ENCODE measurements around the gene MSMO1. TPM values are rescaled to one million over a fixed set of nuclear protein-coding genes. Genes with fewer than 3 reads are reported as not detected.

MSMO1 gene
- total RNA-seq, 1 experiment from 2014 or later, result 80.4 TPM

GRCh38 chr4:165368114-165368513 lies 40.6 kb downstream of the MSMO1 start:
- ChIA-PET CTCF (interaction anchor here (0.7 kb wide), 1 partner anchor 255 kb away, joined by 3 read pairs; the partner anchor contains the start of gene TMEM192), POLR2A (interaction anchor here (0.7 to 1.2 kb wide), 2 partner anchors 11 to 48 kb away, joined by 3 read pairs; partner anchors contain the start of gene CPE)
- DNase-seq (ENCODE audit: unreplicated experiment), result no peak
- no peak for TF ChIP-seq CTCF (IDR thresholded peaks at IDR 0.05; ENCODE audit: unreplicated experiment)
- H3K36me3 Mint-ChIP-seq (ENCODE audit: insufficient read depth, unreplicated experiment), result peaks cover 6% of the 10 kb centered on the region
- H3K4me1 Mint-ChIP-seq (ENCODE audit: insufficient read depth, unreplicated experiment), result peaks cover 21% of the 10 kb centered on the region
- no peak overlapping the region for H3K4me3 Mint-ChIP-seq (ENCODE audit: unreplicated experiment)
- no TSS peak for BruUV-seq (replicated peaks)
- H3K9me3 Mint-ChIP-seq (ENCODE audit: unreplicated experiment), result no peaks in the 10 kb centered on the region
- no peaks in the 10 kb centered on the region for H3K27me3 Mint-ChIP-seq (ENCODE audit: insufficient read depth, unreplicated experiment)
- peak overlapping the region; percentile 51 for H3K27ac Mint-ChIP-seq (ENCODE audit: low read depth, unreplicated experiment)
- intact Hi-C loops (cut with micrococcal nuclease), result loop anchor here (2.0 kb wide), 1 partner anchor 41 kb away; the partner anchor contains the start of gene MSMO1

DNA sequence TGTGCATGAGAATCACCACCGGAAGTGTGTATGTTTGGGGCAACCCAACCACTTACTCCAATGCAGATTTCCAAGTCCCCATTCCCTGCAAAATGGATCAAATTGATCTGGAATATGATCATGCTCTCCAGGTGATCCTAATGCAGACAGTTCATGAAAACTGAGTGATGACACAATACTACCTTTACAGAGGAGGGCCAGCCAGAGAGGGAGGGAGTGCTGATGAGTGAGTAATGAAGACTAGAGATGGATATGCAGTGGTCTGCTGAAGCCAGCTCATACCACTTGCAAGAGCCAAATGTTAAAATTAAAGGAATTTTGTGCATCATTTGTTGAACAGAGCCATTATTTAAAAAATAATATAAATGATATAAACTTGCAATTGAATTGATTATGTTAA lies 41.1 kb downstream of the MSMO1 start:
- peak; percentile 48 for DNase-seq (ENCODE audit: unreplicated experiment)
- Mint-ChIP-seq H3K27ac (ENCODE audit: low read depth, unreplicated experiment) (peak overlapping the region; percentile 51), H3K27me3 (ENCODE audit: insufficient read depth, unreplicated experiment) (no peaks in the 10 kb centered on the region), H3K9me3 (ENCODE audit: unreplicated experiment) (no peaks in the 10 kb centered on the region), H3K36me3 (ENCODE audit: insufficient read depth, unreplicated experiment) (peaks cover 6% of the 10 kb centered on the region), H3K4me3 (ENCODE audit: unreplicated experiment) (no peak overlapping the region), H3K4me1 (ENCODE audit: insufficient read depth, unreplicated experiment) (peaks cover 21% of the 10 kb centered on the region)
- no TSS peak for BruUV-seq (replicated peaks)
- ChIA-PET CTCF (interaction anchor here (0.7 kb wide), 1 partner anchor 23 kb away, joined by 4 read pairs; no protein-coding TSS in a partner anchor), POLR2A (interaction anchor here (0.7 to 1.2 kb wide), 5 partner anchors 9 to 92 kb away, joined by 3 read pairs; partner anchors contain the start of gene CPE)
- intact Hi-C loops (cut with micrococcal nuclease), result loop anchor here (2.0 kb wide), 1 partner anchor 42 kb away; the partner anchor contains the start of gene MSMO1
- TF ChIP-seq CTCF (IDR thresholded peaks at IDR 0.05; ENCODE audit: unreplicated experiment), result no peak

- CTCF ChIA-PET, result no interaction called here
- no peaks in the 10 kb centered on the region for H3K9me3 Mint-ChIP-seq (ENCODE audit: unreplicated experiment)
- no peaks in the 10 kb centered on the region for H3K27me3 Mint-ChIP-seq (ENCODE audit: insufficient read depth, unreplicated experiment)
- H3K27ac Mint-ChIP-seq (ENCODE audit: low read depth, unreplicated experiment), result no peak overlapping the region
- intact Hi-C loops (cut with micrococcal nuclease), result loop anchor here (2.0 kb wide), 1 partner anchor 43 kb away; the partner anchor contains the start of gene MSMO1
- H3K4me3 Mint-ChIP-seq (ENCODE audit: unreplicated experiment), result no peak overlapping the region
- peak; percentile 94 for DNase-seq (ENCODE audit: unreplicated experiment)
- POLR2A ChIA-PET, result interaction anchor here (0.7 to 1.5 kb wide), 6 partner anchors 9 to 42 kb away, joined by 3 to 6 read pairs (median 3); partner anchors contain the start of genes CPE and MSMO1
- peaks cover 21% of the 10 kb centered on the region for H3K4me1 Mint-ChIP-seq (ENCODE audit: insufficient read depth, unreplicated experiment)
- peaks cover 6% of the 10 kb centered on the region for H3K36me3 Mint-ChIP-seq (ENCODE audit: insufficient read depth, unreplicated experiment)
- TF ChIP-seq CTCF (IDR thresholded peaks at IDR 0.05; ENCODE audit: unreplicated experiment), result no peak
- no TSS peak for BruUV-seq (replicated peaks)
Measured at GRCh38 chr4:165369522-165369921, 42.1 kb downstream of the MSMO1 start.

- CTCF ChIA-PET, result no interaction called here
- Mint-ChIP-seq H3K9me3 (ENCODE audit: unreplicated experiment) (no peaks in the 10 kb centered on the region), H3K4me3 (ENCODE audit: unreplicated experiment) (no peak overlapping the region), H3K27me3 (ENCODE audit: insufficient read depth, unreplicated experiment) (no peaks in the 10 kb centered on the region), H3K36me3 (ENCODE audit: insufficient read depth, unreplicated experiment) (peaks cover 6% of the 10 kb centered on the region), H3K4me1 (ENCODE audit: insufficient read depth, unreplicated experiment) (peaks cover 21% of the 10 kb centered on the region), H3K27ac (ENCODE audit: low read depth, unreplicated experiment) (no peak overlapping the region)
- no peak for DNase-seq (ENCODE audit: unreplicated experiment)
- intact Hi-C loops (cut with micrococcal nuclease), result no loop called here
- BruUV-seq (replicated peaks), result no TSS peak
- TF ChIP-seq CTCF (IDR thresholded peaks at IDR 0.05; ENCODE audit: unreplicated experiment), result no peak
- POLR2A ChIA-PET, result interaction anchor here (0.6 to 1.5 kb wide), 3 partner anchors 8 to 81 kb away, joined by 3 to 6 read pairs (median 3); partner anchors contain the start of gene CPE
Measured at GRCh38 chr4:165370530-165370929, 43.1 kb downstream of the MSMO1 start.

Data from MCF 10A (cell line).